Heart left ventricle (tissue), 13 donors: ENCODE results near the gene RFNG.

Experiments used
- POLR2A ChIP-seq, 2 donors: fragments of 450-650 bp; IDR thresholded peaks; one replicate each; pipeline ENCODE4 v1.6.1; 2017; ENCODE audit warnings: antibody characterized with exemption in 2 of 2, mild to moderate bottlenecking in 2 of 2, moderate library complexity in 2 of 2
- TF ChIP-seq, protein P1 (sequence below), 12 donors: fragments of 200-600 bp; sonication (generic) in 4 of 12; IDR thresholded peaks; one replicate each; pipeline versions ENCODE4 v1.5.0 to v1.8.0; 2018 to 2022; ENCODE audit warnings: antibody characterized with exemption in 12 of 12, mild to moderate bottlenecking in 5 of 12
- donor health status: ischemic (EF 13 %, LVEDD 7.1; RV severe dilation, severe dysfunction).
- donor health status: DM: no; HTN: yes; CAD: no.
- donor health status: DM: no; HTN: no; CAD: no.
- donor health status: ischemic (EF 25% LVEDD 6.9; RV normal size, moderate dysfunction).
- donor health status: ischemic (EF 25% LVEDD 5.7; RV mildly dilated, moderate dysfunction).
- donor health status: ischemic (EF 35%, LVEDD 5.7; RV mildly dilated, moderate dysfunction).
- donor health status: nonischemic (EF 11% LVEDD 7.7; RV severe dilation, severe dysfunction).
- donor health status: DM: yes; HTN: yes; CAD: no.
- donor health status: PGD.
- donor health status: ischemic (EF 29% LVEDD 5.4; RV normal size, mild dysfunction).
- donor health status: nonischemic (EF 23%, LVEDD 6.1; RV moderate dilation, normal function).

DNA sequence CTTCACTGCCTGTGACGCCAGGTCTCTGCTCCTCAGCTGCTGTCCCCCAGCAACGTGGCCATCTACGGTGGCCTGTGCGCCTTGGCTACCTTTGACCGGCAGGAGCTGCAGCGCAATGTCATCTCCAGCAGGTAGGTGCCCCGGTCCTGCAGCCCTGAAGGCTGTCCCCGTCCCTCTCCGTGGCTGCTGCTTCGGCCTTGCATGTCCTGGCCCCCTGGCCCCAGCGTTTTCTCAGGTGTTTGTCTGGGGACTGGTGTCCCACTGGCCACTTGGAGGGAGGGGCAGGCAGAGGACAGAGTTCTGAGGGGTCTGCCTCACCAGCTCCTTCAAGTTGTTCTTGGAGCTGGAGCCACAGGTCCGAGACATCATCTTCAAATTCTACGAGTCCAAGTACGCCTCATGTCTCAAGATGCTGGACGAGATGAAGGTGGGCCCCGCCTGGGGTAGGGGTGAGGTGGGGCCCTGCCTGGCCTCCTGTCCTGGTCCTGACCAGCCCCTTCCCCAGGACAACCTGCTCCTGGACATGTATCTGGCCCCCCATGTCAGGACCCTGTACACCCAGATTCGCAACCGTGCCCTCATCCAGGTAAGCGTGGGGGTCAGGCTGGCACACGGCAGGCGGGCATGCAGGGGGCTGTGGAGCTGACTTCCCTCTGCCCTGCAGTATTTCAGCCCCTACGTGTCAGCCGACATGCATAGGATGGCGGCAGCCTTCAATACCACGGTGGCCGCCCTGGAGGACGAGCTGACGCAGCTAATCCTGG, 4.5 kb upstream of the RFNG start:
- TF ChIP-seq, protein P1, sequence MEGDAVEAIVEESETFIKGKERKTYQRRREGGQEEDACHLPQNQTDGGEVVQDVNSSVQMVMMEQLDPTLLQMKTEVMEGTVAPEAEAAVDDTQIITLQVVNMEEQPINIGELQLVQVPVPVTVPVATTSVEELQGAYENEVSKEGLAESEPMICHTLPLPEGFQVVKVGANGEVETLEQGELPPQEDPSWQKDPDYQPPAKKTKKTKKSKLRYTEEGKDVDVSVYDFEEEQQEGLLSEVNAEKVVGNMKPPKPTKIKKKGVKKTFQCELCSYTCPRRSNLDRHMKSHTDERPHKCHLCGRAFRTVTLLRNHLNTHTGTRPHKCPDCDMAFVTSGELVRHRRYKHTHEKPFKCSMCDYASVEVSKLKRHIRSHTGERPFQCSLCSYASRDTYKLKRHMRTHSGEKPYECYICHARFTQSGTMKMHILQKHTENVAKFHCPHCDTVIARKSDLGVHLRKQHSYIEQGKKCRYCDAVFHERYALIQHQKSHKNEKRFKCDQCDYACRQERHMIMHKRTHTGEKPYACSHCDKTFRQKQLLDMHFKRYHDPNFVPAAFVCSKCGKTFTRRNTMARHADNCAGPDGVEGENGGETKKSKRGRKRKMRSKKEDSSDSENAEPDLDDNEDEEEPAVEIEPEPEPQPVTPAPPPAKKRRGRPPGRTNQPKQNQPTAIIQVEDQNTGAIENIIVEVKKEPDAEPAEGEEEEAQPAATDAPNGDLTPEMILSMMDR (IDR thresholded peaks at IDR 0.05): no peak
- TF ChIP-seq POLR2A (IDR thresholded peaks at IDR 0.05): no peak
